Activated naive CD4-positive, alpha-beta T cell treated with anti-CD3 and anti-CD28 coated beads, Interleukin-2, amount 50 U/mL, for 16 hours (primary cell): ENCODE results near the gene EIF4E3.

Experiments
- DNase-seq: peaks from one replicate; pipeline ENCODE4 v3.0.0-alpha.2; 2020

Gene EIF4E3

DNA sequence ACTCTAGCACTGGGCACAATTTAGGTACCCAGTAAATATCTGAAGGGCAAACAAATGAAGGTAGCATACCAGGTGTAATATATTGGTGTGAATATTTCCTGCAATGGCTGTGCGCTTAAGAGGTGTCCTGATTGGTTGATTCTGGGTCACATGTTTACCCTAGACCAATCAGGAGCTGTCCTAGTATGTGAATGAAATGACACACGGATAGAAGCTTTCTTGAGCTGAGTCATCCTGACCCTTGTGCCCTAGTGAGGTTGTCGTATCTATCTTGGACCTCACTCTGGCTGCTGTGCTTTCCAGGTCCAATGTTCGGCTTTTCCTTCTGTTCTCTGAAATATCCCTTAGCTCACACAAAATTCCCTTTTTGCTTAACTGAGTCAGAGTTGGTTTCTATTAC, 83.5 kb downstream of the EIF4E3 start:
- DNase-seq, result no peak

DNA sequence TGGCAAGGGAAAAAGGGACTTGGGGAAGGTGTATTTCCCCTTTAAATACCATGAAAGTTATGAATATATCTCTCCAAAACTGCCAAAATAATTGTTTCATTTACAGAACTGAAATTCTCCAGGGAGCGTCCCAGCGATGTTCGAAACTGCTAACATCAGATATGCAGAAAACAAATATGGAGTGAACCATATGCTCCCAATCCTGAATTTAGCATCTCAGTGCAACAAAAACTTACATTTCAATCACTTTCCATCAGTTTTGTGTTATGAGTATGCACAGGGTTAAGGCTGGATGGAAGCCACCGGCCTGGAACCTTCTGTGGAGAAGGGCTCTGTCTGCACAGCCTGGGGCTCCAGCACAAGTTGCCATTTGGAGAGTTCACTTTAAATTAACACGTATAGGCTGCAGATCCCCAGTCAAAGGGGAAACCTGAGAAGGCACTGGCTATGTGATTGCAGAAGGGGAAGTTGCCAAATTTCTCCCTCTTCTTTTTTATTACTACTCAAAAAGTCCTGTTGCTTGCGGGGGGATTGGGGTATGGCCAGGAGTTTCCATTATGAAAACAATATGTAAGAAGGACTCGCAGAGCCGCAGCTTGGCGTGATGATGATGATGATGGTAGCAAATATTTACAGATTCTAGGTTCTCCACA, 84.7 kb downstream of the EIF4E3 start:
- no peak for DNase-seq

DNA sequence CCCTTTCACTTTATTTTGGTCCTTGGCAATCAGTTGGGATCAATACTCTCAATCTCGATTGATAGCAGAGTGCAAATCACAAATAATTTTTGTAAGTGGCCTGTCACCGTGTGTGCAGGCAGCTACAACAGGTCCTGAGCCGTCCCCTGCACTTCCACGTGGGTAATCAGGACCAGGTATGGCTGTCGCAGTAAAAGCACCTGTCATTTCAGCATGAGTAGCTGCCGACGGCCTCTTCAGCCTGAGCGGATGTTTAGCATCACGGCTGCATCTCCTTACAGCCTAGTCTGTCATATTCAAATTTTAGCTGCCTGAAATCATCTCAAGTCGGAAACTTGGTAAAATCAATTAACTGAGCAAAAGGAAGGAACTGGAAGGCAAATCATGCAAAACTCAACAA, 88.7 kb downstream of the EIF4E3 start:
- DNase-seq, result no peak

DNA sequence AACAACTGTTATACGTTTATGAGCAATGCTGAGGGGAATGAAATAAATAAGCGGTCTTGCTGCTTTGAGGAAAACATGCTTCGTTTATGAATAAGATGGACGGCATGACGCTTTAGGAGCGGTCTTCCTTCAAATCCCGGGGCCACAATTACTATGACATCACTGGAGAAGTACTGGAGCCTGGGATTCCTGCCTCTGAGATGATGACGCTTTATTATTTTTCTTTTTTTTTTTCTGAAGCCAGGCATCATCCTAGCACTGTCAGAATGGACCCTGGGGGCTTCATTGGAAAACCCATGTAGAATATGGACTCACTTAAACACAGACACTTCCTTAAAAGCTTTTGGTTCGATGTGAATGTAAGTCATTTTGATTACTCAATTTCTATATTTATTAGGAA, 89.2 kb downstream of the EIF4E3 start:
- no peak for DNase-seq

DNA sequence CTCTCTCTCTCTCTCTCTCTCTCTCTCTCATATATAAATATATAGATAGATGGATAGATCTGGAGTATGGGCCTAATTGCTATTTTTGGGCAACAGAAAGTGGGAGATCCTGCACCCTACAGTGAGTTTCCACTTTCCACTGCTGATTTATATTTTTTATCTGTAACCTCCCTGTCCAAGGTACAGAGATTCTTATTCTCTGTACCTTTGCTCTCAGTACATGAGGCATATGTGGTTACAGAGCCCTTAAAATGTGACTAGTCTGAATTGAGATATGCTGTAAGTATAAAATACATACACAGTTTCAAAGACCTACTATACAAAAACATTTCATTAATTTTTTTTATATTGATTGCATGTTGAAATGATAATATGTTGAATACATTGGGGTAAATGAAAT, 90.5 kb downstream of the EIF4E3 start:
- no peak for DNase-seq

DNA sequence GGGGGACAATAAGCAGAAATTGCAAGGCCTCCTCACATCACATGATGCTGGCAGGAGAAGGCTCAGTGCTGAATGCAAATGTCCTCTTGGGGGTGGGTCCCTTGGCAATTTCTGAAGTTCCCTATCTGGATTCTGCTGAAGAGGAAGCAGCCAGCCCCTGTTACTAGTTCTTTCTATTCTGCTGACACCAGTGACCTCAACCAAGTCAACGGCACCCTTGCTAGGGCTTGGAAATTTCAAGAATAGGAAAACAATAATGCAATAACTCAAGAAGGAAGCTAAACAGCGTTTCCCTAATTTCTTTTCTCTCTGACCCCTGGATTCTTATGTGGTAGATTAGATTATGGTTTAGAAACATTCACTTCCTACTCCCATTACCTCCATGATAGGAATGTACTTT, 95.5 kb downstream of the EIF4E3 start:
- no peak for DNase-seq

DNA sequence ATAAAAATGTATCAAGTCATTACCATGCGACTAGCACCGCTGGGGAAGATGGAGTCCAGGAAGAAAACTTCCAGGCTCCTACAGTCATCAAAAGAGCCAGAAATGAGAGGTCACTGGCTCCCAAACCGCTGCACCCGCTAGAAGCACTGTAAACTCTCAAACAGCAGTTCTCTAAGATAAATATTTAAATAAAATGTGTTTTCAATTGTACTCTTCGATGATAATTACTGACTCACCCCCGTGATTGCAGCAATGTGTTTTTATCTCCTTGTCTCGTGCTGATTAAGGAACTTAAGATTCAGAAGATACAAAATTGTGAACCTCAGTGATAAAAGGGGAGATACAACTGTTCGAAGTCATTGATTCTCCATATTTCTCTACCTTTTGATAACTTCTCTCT, 95.9 kb downstream of the EIF4E3 start:
- no peak for DNase-seq

DNA sequence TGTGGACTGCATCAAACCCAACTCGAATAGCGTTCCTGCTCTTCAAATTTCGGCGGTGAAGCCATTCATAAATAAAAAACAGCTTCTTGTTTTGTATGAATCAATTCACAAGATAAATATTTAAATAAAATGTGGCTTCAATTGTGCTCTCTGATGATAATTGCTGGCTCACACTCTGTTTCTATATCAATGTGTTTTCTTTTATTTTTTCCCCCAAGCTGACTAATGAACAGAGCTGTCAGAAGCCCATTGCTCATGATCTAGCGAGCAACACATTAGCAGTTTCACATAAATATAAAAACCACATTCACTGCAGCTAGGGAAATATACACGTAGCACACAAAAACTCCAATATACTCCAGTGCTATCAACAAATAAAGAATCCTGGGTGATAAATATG, 96.7 kb downstream of the EIF4E3 start:
- no peak for DNase-seq

DNA sequence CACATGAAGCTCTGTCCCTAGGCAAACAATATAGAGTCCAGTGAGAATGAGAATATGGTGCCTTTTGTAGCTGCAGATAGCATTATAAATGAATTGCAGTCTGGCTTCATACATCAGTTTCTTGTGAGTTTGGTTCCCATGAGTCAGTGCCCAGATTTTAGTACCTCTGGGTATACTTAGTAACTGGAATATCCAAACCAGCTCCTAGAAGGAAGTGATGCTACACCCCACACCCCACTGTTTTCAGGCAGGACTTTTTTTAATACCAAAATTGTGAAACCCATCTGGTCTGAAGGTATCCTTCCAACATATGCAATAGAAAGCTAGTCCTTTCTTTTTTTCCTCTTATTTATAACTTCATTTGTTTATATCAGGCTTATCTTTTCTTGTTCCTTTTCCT, 99.5 kb downstream of the EIF4E3 start:
- DNase-seq, result no peak
